ENCODE results near the gene CIAO3.
"Not testable (repeated sequence)": the region's sequence is repeated elsewhere in the genome, so short reads cannot be mapped to it uniquely, and the experiment has no call there.

CIAO3 gene

GRCh38 chr16:692356-693108 is 48.3 kb downstream of the CIAO3 start:
- no peak for DNase-seq (ENCODE audit: low read depth)

DNA sequence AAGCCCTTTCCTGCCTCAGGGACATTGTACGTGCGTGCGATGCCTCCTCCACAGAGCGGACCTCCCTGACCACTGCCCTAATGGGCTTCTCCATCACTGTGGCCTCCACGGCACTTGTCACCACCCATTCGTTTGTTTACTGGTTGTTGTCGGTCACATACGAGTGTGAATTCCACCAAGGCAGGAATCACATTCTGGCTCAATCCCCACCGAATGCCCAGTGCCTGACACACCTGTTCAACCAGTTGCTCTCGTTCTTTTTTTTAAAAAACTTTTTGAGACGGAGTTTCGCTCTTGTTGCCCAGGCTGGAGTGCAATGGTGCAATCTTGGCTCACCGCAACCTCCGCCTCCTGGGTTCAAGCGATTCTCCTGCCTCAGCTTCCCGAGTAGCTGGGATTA is 49.6 kb downstream of the CIAO3 start:
- not testable (repeated sequence) for DNase-seq (ENCODE audit: low read depth)

DNA sequence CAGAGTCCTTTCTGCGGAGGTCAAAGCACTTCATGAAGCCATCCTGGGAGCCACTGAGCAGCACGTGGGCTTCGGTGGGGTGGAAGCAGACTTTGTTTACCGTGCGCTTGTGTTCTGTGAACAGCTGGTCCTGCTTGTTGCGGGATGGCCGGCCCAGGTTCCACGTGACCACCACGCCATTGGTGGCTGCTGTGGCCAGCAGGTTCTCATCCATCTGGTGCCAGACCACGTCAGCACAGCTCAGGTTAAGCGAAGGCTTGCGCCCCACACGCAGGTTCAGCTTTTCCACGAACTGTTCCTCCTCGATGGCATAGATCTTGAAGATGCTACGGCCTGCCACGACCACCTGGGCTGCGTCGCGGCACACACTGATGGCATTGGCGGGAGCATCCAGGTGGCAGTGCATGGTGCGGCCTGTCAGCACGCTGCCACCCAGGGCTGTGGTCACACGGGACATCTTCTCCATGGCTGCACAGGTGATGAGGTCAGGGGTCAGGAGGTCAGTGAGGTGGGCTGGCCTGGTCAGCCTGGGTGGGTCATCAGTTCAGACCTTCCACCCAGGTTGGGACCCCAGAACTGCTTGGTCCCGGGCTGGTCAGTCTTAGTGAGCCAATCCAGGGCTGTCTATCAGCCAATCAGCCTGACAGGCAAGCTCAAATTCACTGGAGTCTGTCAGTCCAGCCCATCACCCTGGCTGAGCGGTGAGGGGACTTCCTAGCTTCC is 51.5 kb downstream of the CIAO3 start:
- DNase-seq (ENCODE audit: low read depth) = no peak

GRCh38 chr16:687499-687898 is 53.3 kb downstream of the CIAO3 start:
- no peak for DNase-seq (ENCODE audit: low read depth)

GRCh38 chr16:686459-687260 is 54.1 kb downstream of the CIAO3 start:
- no peak for DNase-seq (ENCODE audit: low read depth)

DNA sequence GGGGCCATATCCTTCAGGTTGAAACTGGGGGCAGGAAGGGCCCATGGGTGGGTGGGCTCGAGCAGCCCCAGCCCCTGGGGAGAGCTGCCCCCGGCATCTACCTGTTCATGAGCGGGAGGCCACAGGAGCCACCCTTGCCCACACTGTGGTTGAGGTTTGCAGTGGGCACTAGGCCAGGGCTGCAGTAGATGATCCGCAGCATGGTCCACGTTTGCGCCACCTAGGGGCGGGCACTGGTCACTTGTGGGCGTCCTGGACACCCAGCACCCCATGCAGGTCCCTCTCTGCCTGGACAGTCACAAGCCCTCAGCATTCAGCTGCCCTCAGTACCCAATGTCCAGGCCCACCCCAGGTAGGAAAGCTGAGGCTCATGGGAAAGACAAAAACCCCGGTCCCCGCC is 54.8 kb downstream of the CIAO3 start:
- DNase-seq (ENCODE audit: low read depth) = no peak

DNA sequence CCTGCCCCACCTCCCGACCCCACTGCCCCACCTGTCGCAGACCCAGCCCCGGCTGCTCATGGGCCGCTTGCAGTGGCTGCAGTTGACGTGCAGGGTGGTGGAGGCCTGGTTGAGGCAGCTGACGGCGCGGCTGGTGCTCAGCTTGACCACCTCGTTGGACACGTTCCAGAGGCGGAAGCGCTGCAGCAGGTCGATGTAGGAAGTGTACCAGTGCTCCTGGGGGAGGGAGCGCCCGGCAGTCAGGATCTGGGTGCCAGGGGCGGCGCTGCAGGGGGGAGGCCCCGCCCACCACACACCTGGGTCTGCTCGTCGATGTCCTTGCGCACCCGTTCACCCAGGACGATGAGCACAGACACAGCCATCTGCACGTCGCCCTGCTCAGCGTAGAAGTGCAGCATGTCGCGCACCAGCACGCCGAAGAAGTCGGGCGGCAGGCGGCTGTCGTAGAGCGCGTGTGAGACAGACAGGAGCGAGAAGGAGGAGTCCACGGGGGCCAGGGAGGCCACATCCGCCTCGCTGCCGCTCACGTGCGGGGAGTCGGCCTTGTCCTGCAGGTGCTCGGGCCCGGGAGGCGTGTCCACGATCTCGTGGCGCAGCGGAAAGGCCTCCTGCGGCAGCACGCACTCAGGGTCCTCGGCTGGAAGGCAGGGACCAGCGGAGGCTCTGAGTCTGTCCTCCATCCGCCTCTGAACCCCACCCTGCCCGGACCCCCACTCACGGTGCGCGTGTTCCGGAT is 55.7 kb downstream of the CIAO3 start:
- DNase-seq (ENCODE audit: low read depth) = no peak

- peak; percentile 96 for DNase-seq (ENCODE audit: low read depth)
Observed at GRCh38 chr16:684071-684794, 56.6 kb downstream of the CIAO3 start, which contains the start of gene JMJD8. Gene JMJD8 (minus strand): TSS chr16:684334. CDS start chr16:684319, 15 bp downstream.

DNA sequence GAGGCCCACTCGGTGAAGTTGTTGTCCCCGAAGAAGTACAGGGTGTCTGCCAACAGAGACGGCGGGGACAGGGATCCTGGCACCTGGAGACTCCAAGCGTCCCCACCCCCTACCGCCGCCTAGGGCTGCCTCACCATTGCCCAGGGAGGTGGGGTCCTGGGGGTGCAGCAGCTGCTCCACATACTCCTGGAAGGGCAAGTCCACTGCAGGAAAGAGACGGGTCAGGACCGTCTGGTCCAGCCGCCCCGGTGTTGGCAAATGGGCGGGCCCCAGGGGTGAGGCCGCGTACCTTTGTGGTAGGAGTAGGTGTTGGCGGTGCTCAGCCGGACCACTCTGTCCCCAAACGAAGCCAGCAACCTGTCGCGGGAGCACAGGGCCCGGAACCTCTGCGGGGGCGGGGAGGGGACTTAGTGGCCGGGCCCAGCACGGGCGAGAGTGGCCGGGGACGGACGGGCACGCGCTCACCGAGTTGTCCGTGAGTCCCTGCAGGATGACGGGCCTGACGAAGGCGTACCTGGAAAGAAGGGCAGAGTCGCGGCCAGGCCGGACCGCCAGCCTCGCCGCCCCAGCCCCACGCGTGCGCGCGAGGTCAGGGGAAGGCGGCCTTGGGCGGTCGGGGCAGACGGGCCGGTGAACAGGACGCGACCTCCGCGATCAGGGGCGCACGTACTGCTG is 57.3 kb downstream of the CIAO3 start:
- no peak for DNase-seq (ENCODE audit: low read depth)

- DNase-seq (ENCODE audit: low read depth) = no peak
Observed at GRCh38 chr16:682493-683395, 58.1 kb downstream of the CIAO3 start.

GRCh38 chr16:681746-682427 is 58.9 kb downstream of the CIAO3 start:
- DNase-seq (ENCODE audit: low read depth) = no peak

DNA sequence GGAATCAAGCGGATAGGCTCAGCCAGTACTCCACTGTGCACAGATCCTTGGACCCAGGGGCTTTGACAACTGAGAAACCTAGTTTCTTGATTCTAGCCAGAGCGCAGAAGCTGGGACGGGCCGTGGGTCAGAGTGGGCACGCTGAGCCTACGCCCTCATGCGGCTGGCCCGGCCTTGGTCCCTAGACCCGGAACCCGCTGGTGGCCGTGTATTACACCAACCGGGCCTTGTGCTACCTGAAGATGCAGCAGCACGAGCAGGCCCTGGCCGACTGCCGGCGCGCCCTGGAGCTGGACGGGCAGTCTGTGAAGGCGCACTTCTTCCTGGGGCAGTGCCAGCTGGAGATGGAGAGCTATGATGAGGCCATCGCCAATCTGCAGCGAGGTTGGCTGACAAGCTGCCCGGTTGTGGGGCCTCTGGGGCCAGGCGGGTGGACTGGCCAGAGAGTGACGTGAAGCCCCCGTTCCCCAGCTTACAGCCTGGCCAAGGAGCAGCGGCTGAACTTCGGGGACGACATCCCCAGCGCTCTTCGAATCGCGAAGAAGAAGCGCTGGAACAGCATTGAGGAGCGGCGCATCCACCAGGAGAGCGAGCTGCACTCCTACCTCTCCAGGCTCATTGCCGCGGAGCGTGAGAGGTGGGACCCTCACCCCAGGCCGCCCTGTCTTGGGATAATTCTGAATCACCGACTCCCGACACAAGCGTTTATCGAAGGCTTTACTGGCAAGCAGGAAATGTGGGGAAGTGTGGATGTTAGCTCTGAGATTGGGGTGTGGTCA is 59.6 kb downstream of the CIAO3 start:
- DNase-seq (ENCODE audit: low read depth) = no peak

DNA sequence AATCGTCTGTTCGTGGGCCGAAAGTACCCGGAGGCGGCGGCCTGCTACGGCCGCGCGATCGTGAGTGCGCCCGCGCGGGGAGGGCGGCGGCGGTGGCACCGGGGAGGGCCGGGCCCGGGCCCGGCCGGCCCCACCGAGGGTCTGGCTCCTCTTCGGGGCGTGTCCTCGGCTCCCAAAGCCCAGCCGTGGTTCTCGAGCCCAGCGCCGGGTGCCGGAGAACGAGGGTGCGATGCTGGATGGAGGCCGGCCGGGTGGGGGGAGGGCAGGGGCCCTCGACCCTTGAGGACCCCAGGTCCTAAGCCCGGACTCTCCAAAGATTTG is 60.2 kb downstream of the CIAO3 start:
- DNase-seq (ENCODE audit: low read depth) = no peak

DNA sequence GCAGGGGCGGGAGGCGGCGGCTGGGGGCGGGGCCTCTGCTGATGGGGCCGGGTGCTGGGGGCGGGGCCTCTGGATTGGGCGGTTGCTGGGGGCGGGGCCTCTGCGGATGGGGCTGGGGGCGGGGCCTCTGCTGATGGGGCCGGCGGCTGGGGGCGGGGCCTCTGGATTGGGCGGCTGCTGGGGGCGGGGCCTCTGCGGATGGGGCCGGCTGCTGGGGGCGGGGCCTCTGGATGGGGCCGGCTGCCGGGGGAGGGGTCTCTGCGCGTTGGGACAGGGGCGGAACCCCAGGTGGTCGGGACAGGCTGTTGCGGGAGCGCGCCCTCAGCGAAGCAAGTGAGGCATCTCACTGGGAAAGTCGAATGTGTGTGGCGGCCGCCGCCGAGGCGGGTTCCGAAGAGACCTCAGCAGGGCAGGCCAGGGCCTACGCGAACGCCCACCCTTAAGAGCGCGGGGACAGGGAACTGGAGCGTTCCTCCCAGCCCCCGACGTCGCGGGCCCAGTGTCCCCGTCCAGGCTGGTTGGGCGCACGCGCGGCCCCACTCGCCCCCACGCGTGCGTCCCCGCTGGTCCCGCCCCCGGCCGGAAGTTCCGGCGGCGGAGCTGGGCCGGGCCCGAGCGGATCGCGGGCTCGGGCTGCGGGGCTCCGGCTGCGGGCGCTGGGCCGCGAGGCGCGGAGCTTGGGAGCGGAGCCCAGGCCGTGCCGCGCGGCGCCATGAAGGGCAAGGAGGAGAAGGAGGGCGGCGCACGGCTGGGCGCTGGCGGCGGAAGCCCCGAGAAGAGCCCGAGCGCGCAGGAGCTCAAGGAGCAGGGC is 60.8 kb downstream of the CIAO3 start, which contains the start of gene STUB1:
STUB1 (plus strand) TSS at position 597 of the 811 bp plus-strand sequence; CDS start at position 713, 116 bp downstream.
- peak; percentile 83 for DNase-seq (ENCODE audit: low read depth)

Data from T-helper 22 cell (primary cell).